Cardiac septum (tissue), 1 donor: ENCODE results near the gene AEBP1. TPM values are rescaled to one million over a fixed set of nuclear protein-coding genes. Genes with fewer than 3 reads are reported as not detected.

Source experiments
- DNase-seq: peaks from one replicate; pipeline ENCODE4 v3.0.0-alpha.2; 2020; ENCODE audit warnings: low spot score
- intact Hi-C: fragments of 100-400 bp; cut with DNase I; formaldehyde crosslinking; loops from one replicate; pipeline ENCODE4 v1.14.0; 2022
- total RNA-seq: library from RNA; stranded (reverse); fragmentation: NEBNext Ultra II Directional; extraction: Animal tissue kit (Norgen Biotek cat#: 25700); gene quantifications from one replicate; pipeline ENCODE4 v1.2.1, GENCODE V29; 2021
- donor health status: DM: no; HTN: no; CAD: no.

AEBP1 gene
- total RNA-seq, 1 donor from 2014 or later: 93.1 TPM

DNA sequence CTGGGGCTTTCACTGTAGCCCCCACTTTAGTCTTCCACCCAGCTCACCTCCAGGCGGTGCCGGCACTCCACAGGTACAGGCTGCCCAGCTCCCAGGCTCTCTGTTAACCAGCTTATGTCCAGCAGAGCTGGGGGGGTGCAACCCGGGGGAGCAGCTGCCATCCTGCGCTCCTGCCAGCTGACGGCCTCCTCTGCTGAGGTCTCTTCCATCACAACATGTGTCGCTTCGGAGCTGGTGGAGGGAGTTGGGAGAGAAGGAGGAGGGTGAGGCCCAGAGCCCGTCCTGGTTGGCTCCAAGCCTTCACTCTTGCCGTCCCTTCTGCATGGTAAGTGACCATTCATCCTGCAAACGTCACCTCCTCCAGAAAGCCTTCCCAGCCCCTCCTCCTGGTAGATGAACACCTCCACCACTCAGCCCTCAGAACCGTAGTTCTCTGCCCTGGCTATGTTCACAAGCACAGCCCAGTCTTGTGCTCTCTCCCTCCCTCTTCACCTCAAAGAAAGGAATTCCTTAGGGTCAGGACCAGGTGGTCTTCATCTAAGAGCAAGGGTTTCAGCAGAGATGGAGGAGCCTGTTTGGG, 23.4 kb upstream of the AEBP1 start:
- intact Hi-C loops: no loop called here
- no peak for DNase-seq

- DNase-seq: no peak
Observed at GRCh38 chr7:44081266-44081748, 22.8 kb upstream of the AEBP1 start.

GRCh38 chr7:44082541-44083207, 21.5 kb upstream of the AEBP1 start:
- intact Hi-C loops: no loop called here
- peak; percentile 99 for DNase-seq

More at GRCh38 chr7:44081266-44081748, 22.8 kb upstream of the AEBP1 start:
- intact Hi-C loops: no loop called here

- no peak for DNase-seq
- intact Hi-C loops: no loop called here
Observed at GRCh38 chr7:44083796-44084195, 20.3 kb upstream of the AEBP1 start.

GRCh38 chr7:44084701-44085100, 19.4 kb upstream of the AEBP1 start:
- intact Hi-C loops: no loop called here
- no peak for DNase-seq

GRCh38 chr7:44085546-44085945, 18.6 kb upstream of the AEBP1 start:
- DNase-seq: no peak
- intact Hi-C loops: no loop called here

DNA sequence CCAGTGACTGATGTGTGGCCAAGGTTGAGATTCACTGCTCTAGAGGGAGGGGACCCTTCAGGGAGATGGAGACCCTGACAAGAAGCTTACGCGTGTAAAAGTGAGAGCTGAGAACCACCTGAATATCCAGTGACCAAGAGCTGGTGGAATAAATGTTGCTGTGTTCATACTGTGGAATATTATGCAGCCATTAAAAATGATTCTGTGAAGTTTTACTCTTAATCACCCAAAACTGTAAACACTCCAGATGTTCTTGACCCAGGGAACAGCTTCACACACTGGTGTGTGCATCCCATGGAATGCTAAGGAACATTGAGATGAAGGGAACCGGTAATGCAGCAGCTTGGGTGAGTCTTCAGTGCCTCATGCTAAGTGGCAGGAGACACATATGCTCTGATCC, 17.5 kb upstream of the AEBP1 start:
- DNase-seq: no peak
- intact Hi-C loops: no loop called here

GRCh38 chr7:44087911-44088838, 16.0 kb upstream of the AEBP1 start:
- DNase-seq: peak; percentile 74
- intact Hi-C loops: loop anchor here (2.0 kb wide), 1 partner anchor 15 kb away; no protein-coding TSS in a partner anchor

DNA sequence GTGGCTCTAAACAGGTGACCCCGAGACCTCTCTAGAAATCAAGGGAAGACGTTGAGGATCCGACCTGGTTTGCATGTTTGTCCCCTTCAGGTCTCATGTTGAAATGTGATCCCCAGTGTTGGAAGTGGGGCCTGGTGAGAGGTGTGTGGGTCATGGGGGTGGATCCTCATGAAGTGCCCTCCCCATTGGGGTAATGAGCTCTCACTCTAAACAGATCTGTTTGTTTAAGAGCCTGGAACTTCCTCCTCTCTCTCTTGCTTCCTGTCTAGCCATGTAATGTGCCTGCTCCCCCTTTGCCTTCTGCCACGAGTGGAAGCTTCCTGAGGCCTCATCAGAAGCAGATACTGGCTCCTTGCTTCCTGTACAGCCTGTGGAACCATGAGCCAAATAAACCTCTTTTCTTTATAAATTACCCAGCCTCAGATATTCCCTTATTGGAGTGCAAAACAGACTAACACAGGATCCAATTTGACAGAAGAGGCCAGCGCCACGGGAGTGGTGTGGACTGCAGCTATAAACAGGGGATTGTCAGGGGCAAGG, 11.0 kb upstream of the AEBP1 start:
- intact Hi-C loops: no loop called here
- DNase-seq: no peak

DNA sequence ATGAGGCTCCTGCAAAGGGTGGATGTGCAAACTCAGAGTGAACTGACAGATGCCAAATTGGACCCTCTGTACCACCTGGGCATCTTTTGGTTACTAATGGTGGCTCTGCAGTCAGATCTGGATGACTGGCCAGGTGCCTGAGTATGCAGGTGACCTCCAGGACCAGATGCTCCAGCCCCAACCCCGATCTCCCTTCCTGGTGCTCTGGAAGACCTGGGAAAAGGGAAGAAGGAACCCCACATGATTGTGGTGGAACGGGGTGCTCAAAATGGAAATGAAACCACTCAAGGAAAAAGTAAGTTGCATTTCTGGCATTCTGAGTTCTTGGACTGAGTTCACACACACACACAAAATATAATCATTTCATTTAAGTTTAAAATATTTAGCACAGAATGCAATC, 9.8 kb upstream of the AEBP1 start:
- intact Hi-C loops: no loop called here
- no peak for DNase-seq

GRCh38 chr7:44094883-44095592, 9.1 kb upstream of the AEBP1 start:
- intact Hi-C loops: no loop called here
- no peak for DNase-seq

DNA sequence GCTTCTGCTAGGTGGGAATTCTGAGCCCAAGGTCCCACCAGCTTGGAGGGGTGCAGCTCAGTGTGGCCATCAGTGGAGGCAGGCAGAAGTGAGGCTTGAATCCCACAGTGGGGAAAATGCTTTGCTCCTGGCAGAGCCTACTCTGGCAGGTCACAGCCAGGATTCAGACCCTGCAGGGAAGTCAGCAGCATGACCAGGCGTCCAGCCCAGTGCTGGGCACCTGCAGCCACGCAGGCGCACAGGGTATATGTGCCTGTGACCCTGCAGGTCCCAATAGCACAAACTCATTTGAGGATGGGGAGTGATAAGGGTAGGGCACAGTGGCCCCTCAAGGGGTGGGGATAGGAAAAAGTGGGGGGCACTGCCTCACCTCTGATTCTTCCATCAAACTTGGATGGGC, 8.4 kb upstream of the AEBP1 start:
- intact Hi-C loops: no loop called here

DNA sequence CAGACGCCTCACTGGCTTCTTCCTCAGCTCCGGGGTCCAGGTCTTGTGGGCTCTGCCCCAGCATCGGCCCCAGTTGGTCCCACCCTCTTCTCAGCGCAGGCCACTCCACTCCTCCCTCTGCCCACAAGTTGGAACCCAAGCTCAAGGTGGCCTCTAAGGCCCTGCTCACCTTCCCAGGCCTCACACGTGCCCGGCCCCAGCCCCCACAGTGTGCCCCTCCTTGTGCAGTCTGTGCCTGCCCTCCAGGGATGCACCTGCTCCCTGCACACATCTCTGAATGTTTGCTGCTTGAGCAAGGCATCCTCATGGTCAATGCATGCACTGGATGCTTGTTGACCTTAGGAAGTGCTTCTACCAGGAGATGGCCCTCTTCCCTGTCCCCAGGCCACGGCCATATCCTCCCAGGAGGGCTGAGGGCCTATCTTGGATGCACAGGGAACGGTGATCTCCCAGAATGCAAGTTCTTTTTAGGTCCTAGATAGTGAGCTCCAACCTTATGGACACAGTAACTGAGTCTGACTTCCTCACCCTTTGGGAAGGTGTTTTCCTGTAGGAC, 7.7 kb upstream of the AEBP1 start:
- DNase-seq: no peak
- intact Hi-C loops: no loop called here

More for the DNA sequence above, 8.4 kb upstream of the AEBP1 start:
- no peak for DNase-seq

DNA sequence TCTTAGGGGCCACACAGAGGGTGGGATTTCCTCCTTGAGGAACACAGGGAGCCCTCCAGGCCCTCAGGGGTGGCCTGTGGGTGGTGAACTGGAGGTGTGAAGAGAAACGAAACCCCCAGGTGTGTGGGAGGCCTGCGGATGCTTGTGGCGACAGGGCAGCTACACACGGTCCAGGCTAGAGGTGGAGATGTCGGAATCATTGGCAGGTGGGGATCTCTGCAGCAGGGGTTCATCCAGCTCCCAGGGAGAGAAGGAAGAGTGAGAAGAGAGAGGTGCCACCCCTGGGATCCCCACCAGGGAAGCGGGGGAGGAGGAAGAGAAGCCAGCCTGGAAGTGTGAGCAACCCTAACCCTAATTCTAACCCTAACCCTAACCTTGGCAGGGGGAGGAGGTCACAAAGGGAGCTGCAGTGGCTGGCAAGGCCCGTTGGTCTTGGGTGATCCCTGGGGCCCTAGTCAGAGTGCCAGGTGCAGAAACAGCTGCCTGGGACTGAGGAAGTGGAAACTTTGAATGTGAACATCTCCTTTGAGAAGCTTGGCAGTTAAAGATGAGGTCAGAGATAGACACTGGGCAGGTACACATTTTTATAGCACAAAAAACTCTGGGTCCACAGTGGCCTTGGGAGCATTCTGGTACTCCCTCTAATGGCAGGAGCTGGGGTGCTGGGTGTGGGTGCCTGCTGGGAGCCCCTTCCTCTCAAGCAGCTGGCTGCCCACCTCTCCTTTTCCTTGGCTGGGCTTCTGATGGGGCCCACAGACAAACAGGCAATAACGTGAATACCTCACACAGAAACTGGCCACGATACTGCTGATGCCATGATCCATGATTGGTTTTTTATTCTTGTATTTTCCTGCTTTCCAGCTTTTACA, 6.8 kb upstream of the AEBP1 start:
- DNase-seq: no peak
- intact Hi-C loops: no loop called here

DNA sequence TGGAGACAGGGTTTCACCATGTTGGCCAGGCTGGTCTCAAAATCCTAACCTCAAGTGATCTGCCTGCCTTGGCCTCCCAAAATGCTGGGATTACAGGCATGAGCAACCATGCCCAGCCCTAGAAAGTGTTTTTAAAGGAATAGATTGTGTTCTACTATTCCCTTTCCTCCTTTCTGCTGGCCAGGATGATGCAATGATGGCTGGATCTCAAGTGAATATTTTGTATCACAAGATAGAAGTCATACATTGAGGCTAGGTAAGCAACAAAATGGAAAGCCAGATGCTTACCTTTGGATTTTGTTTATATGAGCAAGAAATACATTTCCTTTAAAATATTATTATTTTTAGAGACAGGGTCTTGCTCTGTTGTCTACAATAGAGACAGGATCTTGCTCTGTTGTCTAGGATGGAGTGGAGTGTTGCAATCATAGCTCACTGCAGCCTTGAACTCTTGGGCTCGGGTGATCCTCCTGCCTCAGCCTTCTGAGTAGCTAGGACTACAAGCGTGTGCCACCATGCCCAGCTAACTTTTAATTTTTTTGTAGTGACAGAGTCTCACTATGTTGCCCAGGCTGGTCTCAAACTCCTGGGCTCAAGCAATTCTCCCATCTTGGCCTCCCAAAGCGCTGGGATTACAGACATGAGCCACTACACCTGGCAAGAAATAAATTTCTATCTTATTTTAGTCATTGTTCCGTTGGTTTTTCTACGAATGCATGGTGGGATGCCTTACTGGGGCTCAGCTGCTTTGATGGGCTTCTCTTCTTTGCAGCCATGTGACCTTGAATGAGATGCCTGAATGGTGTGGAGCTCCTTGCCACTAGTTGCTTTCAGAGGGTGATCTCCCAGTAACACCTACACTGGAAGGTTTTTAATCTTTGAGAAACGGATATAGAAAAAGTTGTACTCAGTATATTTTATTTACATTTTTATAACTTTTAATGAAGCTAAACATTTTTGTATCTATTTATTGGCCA, 5.8 kb upstream of the AEBP1 start:
- DNase-seq: no peak

GRCh38 chr7:44099669-44100068, 4.5 kb upstream of the AEBP1 start:
- intact Hi-C loops: no loop called here
- DNase-seq: no peak

More for the DNA sequence above, 5.8 kb upstream of the AEBP1 start:
- intact Hi-C loops: no loop called here
